Upper lobe of left lung (tissue), 6 donors: ENCODE measurements around the gene ABHD5. TPM values are rescaled to one million over a fixed set of nuclear protein-coding genes. Genes with fewer than 3 reads are reported as not detected.
A peak's percentile ranks its signal among the peaks of the same experiment; 100 is the strongest.

Experiments
- ATAC-seq, 2 donors: fragments of 200-7000 bp; cut with Tn5 transposase; one replicate each; pipeline ENCODE4 v1.9.1; 2022; ENCODE audit warnings: mild to moderate bottlenecking in 2 of 2, moderate library complexity in 2 of 2; ENCODE audit not compliant: low FRiP score in 2 of 2
- DNase-seq, 2 donors: peaks; one replicate each; pipeline ENCODE4 v3.0.0-alpha.2; 2019 to 2020
- H3K27ac ChIP-seq, 4 donors: fragments of 200-600 bp; sonication (generic); one replicate each; pipeline ENCODE4 v1.5.1; 2016 to 2019
- H3K27me3 ChIP-seq, 4 donors: fragments of 200-600 bp; sonication (generic); one replicate each; pipeline ENCODE4 v1.5.1; 2017 to 2019
- H3K36me3 ChIP-seq, 4 donors: fragments of 200-600 bp; sonication (generic); one replicate each; pipeline ENCODE4 v1.5.1; 2016 to 2019
- H3K4me1 ChIP-seq, 4 donors: fragments of 200-600 bp; sonication (generic); one replicate each; pipeline ENCODE4 v1.5.1; 2018 to 2019
- H3K4me3 ChIP-seq, 4 donors: fragments of 200-600 bp; sonication (generic); one replicate each; pipeline ENCODE4 v1.5.1; 2017 to 2019; ENCODE audit warnings: mild to moderate bottlenecking in 2 of 4, moderate library complexity in 1 of 4
- H3K9me3 ChIP-seq, 4 donors: fragments of 200-600 bp; sonication (generic); one replicate each; pipeline ENCODE4 v1.5.1; 2018 to 2019
- EP300 ChIP-seq, 4 donors: sonication (generic); formaldehyde crosslinking; IDR thresholded peaks; one replicate each; pipeline ENCODE4 v1.5.1; 2017; ENCODE audit warnings: antibody characterized with exemption in 4 of 4, control low read depth in 2 of 4
- POLR2A ChIP-seq, 4 donors: fragments of 450-650 bp; IDR thresholded peaks; one replicate each; pipeline ENCODE4 v1.5.1; 2016 to 2017; ENCODE audit warnings: antibody characterized with exemption in 4 of 4, mild to moderate bottlenecking in 2 of 4
- POLR2AphosphoS5 ChIP-seq, 2 donors: sonication (generic); formaldehyde crosslinking; IDR thresholded peaks; one replicate each; pipeline ENCODE4 v1.5.1; 2017; ENCODE audit warnings: antibody characterized with exemption in 2 of 2
- WGBS, 2 donors: methylation state at CpG; one replicate each; pipeline ENCODE4 v1.1.5; 2017 to 2018; 5-methylcytosine and 5-hydroxymethylcytosine counted together
- total RNA-seq, 6 donors: library from RNA; depleted of rRNA in 4 of 6; stranded (reverse); fragments of >200 nt in 4 of 6; gene quantifications; one replicate each; pipeline versions ENCODE4 v1.1.0 to v1.2.1, GENCODE V29; 2016 to 2021
- TF ChIP-seq, protein P1 (sequence below), 6 experiments: fragments of 450-650 bp in 4 of 6; fragments of 200-600 bp in 2 of 6; sonication (generic) in 2 of 6; IDR thresholded peaks; one replicate each; pipeline ENCODE4 v1.5.1; 2016 to 2019; ENCODE audit warnings: antibody characterized with exemption in 6 of 6
- donor health status: DM: no; HTN: no; CAD: no; lungs with moderate emphysema.
- donor health status: DM: no; HTN: yes; CAD: no; lungs with severe emphysema.

Gene ABHD5
- total RNA-seq, 6 donors from 2014 or later: 35.6 to 42.6 (median 37.4) TPM

DNA sequence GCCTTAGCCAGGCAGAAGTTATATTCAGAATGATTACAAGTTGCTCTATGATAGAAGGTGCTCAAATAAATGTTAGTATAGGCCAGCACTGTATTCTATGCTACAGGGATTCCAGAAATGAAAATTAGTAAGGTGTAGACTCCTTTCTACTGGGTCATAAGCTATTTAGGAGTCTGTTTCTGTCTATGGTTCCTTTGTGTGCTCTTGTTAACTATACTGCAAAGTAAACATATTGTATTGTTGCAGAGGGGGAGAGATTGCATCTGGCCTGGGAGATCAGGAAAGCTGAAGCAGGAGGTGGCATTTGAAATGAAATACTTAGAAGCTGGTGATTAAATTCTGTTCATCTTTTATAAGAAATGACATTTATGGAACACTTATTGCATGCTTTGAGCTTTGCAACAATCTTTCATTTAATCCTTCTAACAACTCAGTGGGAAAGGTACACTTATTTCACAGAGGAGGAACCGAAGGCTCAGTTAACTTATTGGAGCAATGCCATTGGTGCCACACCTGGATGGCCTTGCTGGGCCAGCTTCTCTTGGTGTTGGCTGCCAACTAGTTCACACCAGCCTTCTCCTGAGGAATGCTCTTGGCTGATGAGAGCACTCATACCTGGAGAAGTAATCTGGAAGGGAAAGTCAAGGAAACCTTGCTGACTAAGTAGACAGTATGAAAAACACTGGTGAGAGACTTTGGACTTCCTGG is 39.1 kb downstream of the ABHD5 start:
- H3K4me3 ChIP-seq: no peak overlapping the region
- peaks cover 0 to 9% (median 4%) of the 10 kb centered on the region in 4 donors for H3K4me1 ChIP-seq
- TF ChIP-seq POLR2AphosphoS5 (IDR thresholded peaks at IDR 0.05) (no peak), POLR2A (IDR thresholded peaks at IDR 0.05) (no peak), EP300 (IDR thresholded peaks at IDR 0.05) (no peak)
- TF ChIP-seq, protein P1, sequence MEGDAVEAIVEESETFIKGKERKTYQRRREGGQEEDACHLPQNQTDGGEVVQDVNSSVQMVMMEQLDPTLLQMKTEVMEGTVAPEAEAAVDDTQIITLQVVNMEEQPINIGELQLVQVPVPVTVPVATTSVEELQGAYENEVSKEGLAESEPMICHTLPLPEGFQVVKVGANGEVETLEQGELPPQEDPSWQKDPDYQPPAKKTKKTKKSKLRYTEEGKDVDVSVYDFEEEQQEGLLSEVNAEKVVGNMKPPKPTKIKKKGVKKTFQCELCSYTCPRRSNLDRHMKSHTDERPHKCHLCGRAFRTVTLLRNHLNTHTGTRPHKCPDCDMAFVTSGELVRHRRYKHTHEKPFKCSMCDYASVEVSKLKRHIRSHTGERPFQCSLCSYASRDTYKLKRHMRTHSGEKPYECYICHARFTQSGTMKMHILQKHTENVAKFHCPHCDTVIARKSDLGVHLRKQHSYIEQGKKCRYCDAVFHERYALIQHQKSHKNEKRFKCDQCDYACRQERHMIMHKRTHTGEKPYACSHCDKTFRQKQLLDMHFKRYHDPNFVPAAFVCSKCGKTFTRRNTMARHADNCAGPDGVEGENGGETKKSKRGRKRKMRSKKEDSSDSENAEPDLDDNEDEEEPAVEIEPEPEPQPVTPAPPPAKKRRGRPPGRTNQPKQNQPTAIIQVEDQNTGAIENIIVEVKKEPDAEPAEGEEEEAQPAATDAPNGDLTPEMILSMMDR (IDR thresholded peaks at IDR 0.05): no peak
- ATAC-seq (no peak), DNase-seq (peak in 1 of 2 donors; percentile 73)
- no peak overlapping the region for H3K27ac ChIP-seq
- H3K36me3 ChIP-seq: peaks cover 0 to 4% (median 1%) of the 10 kb centered on the region in 4 donors
- 45 to 83% methylated on average over 1 of the region's 1 CpG for WGBS, 2 donors
- H3K27me3 ChIP-seq: no peaks in the 10 kb centered on the region
- H3K9me3 ChIP-seq: no peaks in the 10 kb centered on the region

DNA sequence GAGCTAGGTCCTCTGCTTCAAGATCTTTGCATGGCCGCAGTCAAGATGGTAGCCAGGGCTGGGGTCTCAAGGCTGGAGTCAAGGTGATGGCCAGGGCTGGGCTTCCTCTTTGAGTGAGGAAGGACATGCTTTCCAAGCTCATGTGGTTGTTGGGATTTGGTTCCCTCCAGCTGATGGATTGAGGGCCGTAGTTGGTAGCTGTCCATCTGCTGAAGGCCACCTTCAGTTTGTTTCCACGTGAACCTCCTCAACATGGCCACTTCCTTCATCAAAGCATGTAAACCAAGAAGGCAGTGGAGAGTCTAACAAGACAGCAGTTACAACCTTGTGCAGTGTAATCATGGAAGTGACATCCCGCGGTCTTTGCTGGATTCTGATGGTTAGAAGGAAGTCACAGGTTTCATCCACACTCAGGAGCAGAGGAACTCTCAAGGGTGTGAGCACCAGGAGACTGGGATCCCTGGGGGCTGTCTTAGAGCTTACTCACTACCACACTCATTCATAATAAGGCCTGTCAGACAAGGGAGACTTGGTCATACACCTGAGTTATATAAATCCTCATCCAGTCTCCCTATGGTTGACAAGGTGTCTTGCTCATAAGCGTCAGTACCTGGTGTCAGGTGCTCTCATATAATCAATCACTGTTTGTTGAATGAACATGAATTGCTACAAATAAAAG is 42.1 kb downstream of the ABHD5 start:
- 82 to 92% methylated on average over 6 of the region's 6 CpGs for WGBS, 2 donors
- no peaks in the 10 kb centered on the region for H3K27me3 ChIP-seq
- peaks cover 0 to 9% (median 4%) of the 10 kb centered on the region in 4 donors for H3K4me1 ChIP-seq
- no peak for TF ChIP-seq POLR2A (IDR thresholded peaks at IDR 0.05)
- TF ChIP-seq POLR2AphosphoS5 (IDR thresholded peaks at IDR 0.05): no peak
- TF ChIP-seq EP300 (IDR thresholded peaks at IDR 0.05): no peak
- TF ChIP-seq, protein P1 (IDR thresholded peaks at IDR 0.05): no peak
- H3K4me3 ChIP-seq: no peak overlapping the region
- DNase-seq: no peak
- no peaks in the 10 kb centered on the region for H3K9me3 ChIP-seq
- ATAC-seq: no peak
- peaks cover 0 to 4% (median 1%) of the 10 kb centered on the region in 4 donors for H3K36me3 ChIP-seq
- H3K27ac ChIP-seq: no peak overlapping the region

DNA sequence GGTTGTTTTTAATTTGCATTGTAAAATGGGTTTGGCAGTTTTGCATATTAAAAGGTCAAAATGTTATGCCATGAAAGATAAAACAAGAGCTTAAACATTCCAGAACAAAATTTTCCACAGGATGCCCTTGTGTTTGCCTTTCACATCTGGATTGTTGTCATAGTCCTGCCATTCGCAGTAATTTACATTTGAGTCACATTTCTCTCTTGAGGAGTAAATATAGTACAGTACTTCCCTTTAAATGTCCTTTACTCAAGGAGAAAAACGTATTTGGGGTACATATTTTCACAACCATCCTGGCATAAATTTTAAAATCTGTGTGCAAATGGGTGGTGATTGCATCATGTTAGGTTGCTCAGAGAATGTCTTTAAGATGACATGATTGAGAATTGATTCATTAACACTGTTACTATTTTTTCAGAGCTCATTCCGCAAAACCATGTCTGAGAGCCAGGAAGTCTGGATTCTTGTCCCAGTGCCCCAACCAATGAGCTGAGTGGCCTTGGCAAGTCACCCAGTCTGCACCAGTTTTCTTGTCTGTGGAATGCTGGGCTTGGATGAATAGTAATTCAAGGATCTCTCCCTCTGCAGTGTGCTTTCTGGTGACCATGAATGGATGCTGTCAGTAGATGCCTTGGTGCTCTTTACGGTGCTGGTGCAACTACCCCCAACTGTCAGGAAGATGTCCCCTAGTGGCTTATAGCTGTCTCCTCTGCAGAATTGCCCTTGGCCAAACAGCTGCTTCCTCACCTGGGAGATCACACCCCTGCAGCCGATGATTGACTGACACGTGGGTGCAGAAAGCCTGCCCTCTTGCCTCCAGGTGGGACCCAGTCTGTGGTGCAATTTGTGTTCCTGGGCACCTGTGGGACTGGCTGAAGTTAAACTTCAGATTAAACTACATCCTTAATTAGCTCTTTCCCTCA is 43.0 kb downstream of the ABHD5 start:
- peak in 1 of 2 donors; percentile 36 for ATAC-seq

DNA sequence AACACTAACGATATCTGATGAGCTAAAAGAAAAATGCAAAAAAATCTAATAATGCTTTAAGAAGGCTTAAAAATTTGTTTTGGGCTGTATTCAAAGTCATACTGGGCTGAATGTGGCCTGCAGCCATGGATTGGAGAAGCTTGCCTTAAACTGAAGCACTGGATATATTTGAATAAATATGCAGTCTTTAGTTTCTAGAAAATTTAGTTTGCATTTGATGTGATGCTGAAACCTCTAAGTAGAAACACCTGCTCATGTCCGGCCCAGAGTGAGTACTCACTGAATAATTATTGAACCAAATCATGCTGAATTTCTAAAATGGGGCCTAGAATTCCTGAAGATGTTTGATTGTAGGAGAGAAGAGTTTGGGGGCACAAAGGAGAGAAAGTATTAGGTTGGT is 43.9 kb downstream of the ABHD5 start:
- no peak for ATAC-seq
- no peak overlapping the region for H3K27ac ChIP-seq
- H3K4me1 ChIP-seq: peaks cover 0 to 9% (median 4%) of the 10 kb centered on the region in 4 donors

More for the DNA sequence above, 43.0 kb downstream of the ABHD5 start:
- 58 to 67% methylated on average over 5 to 6 of the region's 6 CpGs for WGBS, 2 donors
- H3K4me1 ChIP-seq: peaks cover 0 to 9% (median 4%) of the 10 kb centered on the region in 4 donors
- H3K4me3 ChIP-seq: no peak overlapping the region
- no peak for DNase-seq
- H3K36me3 ChIP-seq: peaks cover 0 to 2% (median 0%) of the 10 kb centered on the region in 4 donors
- TF ChIP-seq, protein P1 (IDR thresholded peaks at IDR 0.05): no peak
- TF ChIP-seq POLR2AphosphoS5 (IDR thresholded peaks at IDR 0.05): no peak
- no peak for TF ChIP-seq POLR2A (IDR thresholded peaks at IDR 0.05)
- TF ChIP-seq EP300 (IDR thresholded peaks at IDR 0.05): no peak
- no peaks in the 10 kb centered on the region for H3K27me3 ChIP-seq
- H3K9me3 ChIP-seq: no peaks in the 10 kb centered on the region
- no peak overlapping the region for H3K27ac ChIP-seq

More for the DNA sequence above, 43.9 kb downstream of the ABHD5 start:
- Histone ChIP-seq H3K9me3 (no peaks in the 10 kb centered on the region), H3K4me3 (no peak overlapping the region), H3K27me3 (no peaks in the 10 kb centered on the region), H3K36me3 (peaks cover 0 to 2% (median 0%) of the 10 kb centered on the region in 4 donors)
- 92 to 97% methylated on average over 2 of the region's 2 CpGs for WGBS, 2 donors
- no peak for DNase-seq
- TF ChIP-seq, protein P1 (IDR thresholded peaks at IDR 0.05): no peak
- no peak for TF ChIP-seq POLR2AphosphoS5 (IDR thresholded peaks at IDR 0.05)
- TF ChIP-seq POLR2A (IDR thresholded peaks at IDR 0.05): no peak
- TF ChIP-seq EP300 (IDR thresholded peaks at IDR 0.05): no peak
